SH-SY5Y (cell line): Measurements from ENCODE around the gene KLHDC3.

Experiments
- GATA2 ChIP-seq: IDR thresholded peaks from 2 replicates; pipeline ENCODE4 v1.6.1; 2011; ENCODE audit warnings: mild to moderate bottlenecking, low read depth, low read length
- GATA3 ChIP-seq: IDR thresholded peaks from 2 replicates; pipeline ENCODE4 v1.6.1; 2011; ENCODE audit warnings: low read depth, mild to moderate bottlenecking, low read length, moderate library complexity

GRCh38 chr6:43009124-43009523 is 4.9 kb upstream of the KLHDC3 start:
- TF ChIP-seq GATA2 (no peak), GATA3 (no peak)
